ENCODE measurements around the gene ZNF205. TPM values are rescaled to one million over a fixed set of nuclear protein-coding genes. Genes with fewer than 3 reads are reported as not detected.

ZNF205 gene
- total RNA-seq, 2 donors from 2014 or later, result 9.9 to 10.5 TPM

- intact Hi-C loops (cut with DNase I), result loop anchor here (2.0 kb wide), 1 partner anchor 14 kb away; no protein-coding TSS in a partner anchor
- no peak for DNase-seq
- H3K9me3 ChIP-seq, result no peaks in the 10 kb centered on the region
- peak overlapping the region; percentile 80 to 96 for H3K9ac ChIP-seq (ENCODE audit: low read depth in 2 of 2, low read length in 2 of 2)
- H3K36me3 ChIP-seq, result no peaks in the 10 kb centered on the region
- H3K27ac ChIP-seq, result peak overlapping the region; percentile 11
- peak overlapping the region; percentile 67 for H3K4me3 ChIP-seq
- no peaks in the 10 kb centered on the region for H3K27me3 ChIP-seq
- TF ChIP-seq CTCF (IDR thresholded peaks at IDR 0.05), result no peak
- no peaks in the 10 kb centered on the region for H3K4me1 ChIP-seq
Observed at GRCh38 chr16:3112881-3113574, 642 bp downstream of the ZNF205 start.

GRCh38 chr16:3113765-3114479 lies 1.5 kb downstream of the ZNF205 start:
- TF ChIP-seq CTCF (IDR thresholded peaks at IDR 0.05), result no peak
- no peak for DNase-seq
- Histone ChIP-seq H3K27me3 (no peaks in the 10 kb centered on the region), H3K9ac (ENCODE audit: low read depth in 2 of 2, low read length in 2 of 2) (peak overlapping the region in 1 of 2 donors; percentile 80), H3K36me3 (no peaks in the 10 kb centered on the region), H3K27ac (no peak overlapping the region), H3K4me3 (peak overlapping the region; percentile 67), H3K9me3 (no peaks in the 10 kb centered on the region), H3K4me1 (no peaks in the 10 kb centered on the region)
- intact Hi-C loops (cut with DNase I), result loop anchor here (2.0 kb wide), 1 partner anchor 13 kb away; no protein-coding TSS in a partner anchor

- Histone ChIP-seq H3K4me1 (no peaks in the 10 kb centered on the region), H3K36me3 (no peaks in the 10 kb centered on the region), H3K4me3 (no peak overlapping the region), H3K9ac (ENCODE audit: low read depth in 2 of 2, low read length in 2 of 2) (no peak overlapping the region), H3K27ac (no peak overlapping the region), H3K9me3 (no peaks in the 10 kb centered on the region), H3K27me3 (no peaks in the 10 kb centered on the region)
- DNase-seq, result no peak
- no peak for TF ChIP-seq CTCF (IDR thresholded peaks at IDR 0.05)
- intact Hi-C loops (cut with DNase I), result no loop called here
Observed at GRCh38 chr16:3115003-3115402, 2.6 kb downstream of the ZNF205 start.

- no peak overlapping the region for H3K9ac ChIP-seq (ENCODE audit: low read depth in 2 of 2, low read length in 2 of 2)
- TF ChIP-seq CTCF (IDR thresholded peaks at IDR 0.05), result no peak
- H3K36me3 ChIP-seq, result no peaks in the 10 kb centered on the region
- no peaks in the 10 kb centered on the region for H3K27me3 ChIP-seq
- H3K27ac ChIP-seq, result no peak overlapping the region
- no peak overlapping the region for H3K4me3 ChIP-seq
- DNase-seq, result no peak
- H3K4me1 ChIP-seq, result no peaks in the 10 kb centered on the region
- intact Hi-C loops (cut with DNase I), result no loop called here
- no peaks in the 10 kb centered on the region for H3K9me3 ChIP-seq
Observed at GRCh38 chr16:3115561-3115960, 3.2 kb downstream of the ZNF205 start.

- no peak for TF ChIP-seq CTCF (IDR thresholded peaks at IDR 0.05)
- Histone ChIP-seq H3K9me3 (no peaks in the 10 kb centered on the region), H3K36me3 (no peaks in the 10 kb centered on the region), H3K9ac (ENCODE audit: low read depth in 2 of 2, low read length in 2 of 2) (no peak overlapping the region), H3K4me1 (no peaks in the 10 kb centered on the region), H3K27me3 (no peaks in the 10 kb centered on the region), H3K4me3 (no peak overlapping the region), H3K27ac (no peak overlapping the region)
- intact Hi-C loops (cut with DNase I), result no loop called here
- no peak for DNase-seq
Observed at GRCh38 chr16:3118204-3118790, 5.9 kb downstream of the ZNF205 start.

All from colonic mucosa (tissue), 4 donors.